ENCODE results near the gene SMARCD1.

DNA sequence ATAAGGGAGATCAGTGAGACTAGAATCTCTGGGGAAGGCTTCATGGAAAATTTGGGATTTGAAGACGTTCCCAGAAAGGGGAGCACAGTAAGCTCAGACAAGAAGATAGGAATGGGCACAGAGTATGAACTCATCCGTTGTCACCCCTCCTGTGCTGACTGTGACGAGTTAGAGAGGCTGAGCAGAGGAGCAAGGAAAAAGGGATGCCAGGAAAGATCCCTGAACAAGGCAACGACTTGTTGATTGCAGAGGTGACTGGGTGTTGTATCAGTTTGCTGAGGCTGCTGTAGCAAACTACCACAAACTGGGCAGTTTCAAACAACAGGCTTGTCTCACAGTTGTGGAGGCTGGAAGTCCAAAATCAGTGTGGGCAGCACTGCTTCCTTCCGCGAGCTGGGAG, 12.8 kb downstream of the SMARCD1 start:
- no peak for TF ChIP-seq POLR2A (IDR thresholded peaks at IDR 0.05; ENCODE audit: low read depth, low read length)
- TF ChIP-seq POLR2AphosphoS5 (IDR thresholded peaks at IDR 0.05; ENCODE audit: low read depth, low read length) = no peak
- no peak for TF ChIP-seq TAF1 (IDR thresholded peaks at IDR 0.05; ENCODE audit: low read depth, low read length)
- TF ChIP-seq POU2F2 (IDR thresholded peaks at IDR 0.05; ENCODE audit: low read depth, low read length) = no peak
- no peak for TF ChIP-seq SPI1 (IDR thresholded peaks at IDR 0.05; ENCODE audit: low read depth, low read length)
